ENCODE data around the gene TTC9.

TTC9 gene

GRCh38 chr14:70618314-70618713, 23.4 kb upstream of the TTC9 start:
- Histone ChIP-seq H3K4me3 (ENCODE audit: extremely low read depth, insufficient read depth, low read length, poor library complexity, severe bottlenecking) (no peak overlapping the region), H3K4me1 (ENCODE audit: control insufficient read depth, insufficient read depth, low read length, poor library complexity, severe bottlenecking) (no peaks in the 10 kb centered on the region), H3K36me3 (ENCODE audit: control insufficient read depth, insufficient read depth, low read length) (no peaks in the 10 kb centered on the region), H3K27ac (ENCODE audit: low read depth, low read length, severe bottlenecking) (no peak overlapping the region), H3K9me3 (ENCODE audit: control insufficient read depth, low read length) (no peaks in the 10 kb centered on the region)
- WGBS, 2 experiments (ENCODE audit: insufficient coverage in 2 of 2), result 80% methylated on average over 1 of the region's 2 CpGs; no CpG with 5 or more reads in 1 of the 2 experiments

GRCh38 chr14:70619708-70620107, 22.0 kb upstream of the TTC9 start:
- Histone ChIP-seq H3K4me3 (ENCODE audit: extremely low read depth, insufficient read depth, low read length, poor library complexity, severe bottlenecking) (no peak overlapping the region), H3K9me3 (ENCODE audit: control insufficient read depth, low read length) (no peaks in the 10 kb centered on the region), H3K36me3 (ENCODE audit: control insufficient read depth, insufficient read depth, low read length) (no peaks in the 10 kb centered on the region), H3K27ac (ENCODE audit: low read depth, low read length, severe bottlenecking) (no peak overlapping the region), H3K4me1 (ENCODE audit: control insufficient read depth, insufficient read depth, low read length, poor library complexity, severe bottlenecking) (no peaks in the 10 kb centered on the region)

GRCh38 chr14:70622111-70622712, 19.5 kb upstream of the TTC9 start:
- H3K4me1 ChIP-seq (ENCODE audit: control insufficient read depth, insufficient read depth, low read length, poor library complexity, severe bottlenecking), result no peaks in the 10 kb centered on the region
- no peak overlapping the region for H3K27ac ChIP-seq (ENCODE audit: low read depth, low read length, severe bottlenecking)
- WGBS, 2 experiments (ENCODE audit: insufficient coverage in 2 of 2), result 0% methylated on average over 1 of the region's 3 CpGs
- peaks cover 3% of the 10 kb centered on the region for H3K9me3 ChIP-seq (ENCODE audit: control insufficient read depth, low read length)
- no peaks in the 10 kb centered on the region for H3K36me3 ChIP-seq (ENCODE audit: control insufficient read depth, insufficient read depth, low read length)
- H3K4me3 ChIP-seq (ENCODE audit: extremely low read depth, insufficient read depth, low read length, poor library complexity, severe bottlenecking), result no peak overlapping the region

GRCh38 chr14:70624972-70625371, 16.7 kb upstream of the TTC9 start:
- Histone ChIP-seq H3K4me1 (ENCODE audit: control insufficient read depth, insufficient read depth, low read length, poor library complexity, severe bottlenecking) (no peaks in the 10 kb centered on the region), H3K4me3 (ENCODE audit: extremely low read depth, insufficient read depth, low read length, poor library complexity, severe bottlenecking) (no peak overlapping the region), H3K9me3 (ENCODE audit: control insufficient read depth, low read length) (peaks cover 3% of the 10 kb centered on the region), H3K27ac (ENCODE audit: low read depth, low read length, severe bottlenecking) (no peak overlapping the region), H3K36me3 (ENCODE audit: control insufficient read depth, insufficient read depth, low read length) (no peaks in the 10 kb centered on the region)
- 83 to 100% methylated on average over 1 of the region's 1 CpG for WGBS, 2 experiments (ENCODE audit: insufficient coverage in 2 of 2)

GRCh38 chr14:70631948-70632347, 9.8 kb upstream of the TTC9 start:
- no peak overlapping the region for H3K4me3 ChIP-seq (ENCODE audit: extremely low read depth, insufficient read depth, low read length, poor library complexity, severe bottlenecking)
- no peaks in the 10 kb centered on the region for H3K9me3 ChIP-seq (ENCODE audit: control insufficient read depth, low read length)
- no peaks in the 10 kb centered on the region for H3K4me1 ChIP-seq (ENCODE audit: control insufficient read depth, insufficient read depth, low read length, poor library complexity, severe bottlenecking)
- no peak overlapping the region for H3K27ac ChIP-seq (ENCODE audit: low read depth, low read length, severe bottlenecking)
- 80% methylated on average over 1 of the region's 3 CpGs; no CpG with 5 or more reads in 1 of the 2 experiments for WGBS, 2 experiments (ENCODE audit: insufficient coverage in 2 of 2)
- no peaks in the 10 kb centered on the region for H3K36me3 ChIP-seq (ENCODE audit: control insufficient read depth, insufficient read depth, low read length)

- Histone ChIP-seq H3K9me3 (ENCODE audit: control insufficient read depth, low read length) (no peaks in the 10 kb centered on the region), H3K36me3 (ENCODE audit: control insufficient read depth, insufficient read depth, low read length) (no peaks in the 10 kb centered on the region), H3K27ac (ENCODE audit: low read depth, low read length, severe bottlenecking) (no peak overlapping the region), H3K4me3 (ENCODE audit: extremely low read depth, insufficient read depth, low read length, poor library complexity, severe bottlenecking) (no peak overlapping the region), H3K4me1 (ENCODE audit: control insufficient read depth, insufficient read depth, low read length, poor library complexity, severe bottlenecking) (no peaks in the 10 kb centered on the region)
- 88 to 100% methylated on average over 3 to 5 of the region's 6 CpGs for WGBS, 2 experiments (ENCODE audit: insufficient coverage in 2 of 2)
These were observed 5.6 kb upstream of the TTC9 start for GRCh38 chr14:70635971-70636595.

- no peak overlapping the region for H3K27ac ChIP-seq (ENCODE audit: low read depth, low read length, severe bottlenecking)
- 100% methylated on average over 1 of the region's 2 CpGs; no CpG with 5 or more reads in 1 of the 2 experiments for WGBS, 2 experiments (ENCODE audit: insufficient coverage in 2 of 2)
- no peaks in the 10 kb centered on the region for H3K9me3 ChIP-seq (ENCODE audit: control insufficient read depth, low read length)
- H3K4me1 ChIP-seq (ENCODE audit: control insufficient read depth, insufficient read depth, low read length, poor library complexity, severe bottlenecking), result peaks cover 4% of the 10 kb centered on the region
- no peak overlapping the region for H3K4me3 ChIP-seq (ENCODE audit: extremely low read depth, insufficient read depth, low read length, poor library complexity, severe bottlenecking)
- no peaks in the 10 kb centered on the region for H3K36me3 ChIP-seq (ENCODE audit: control insufficient read depth, insufficient read depth, low read length)
These were observed 3.3 kb upstream of the TTC9 start for GRCh38 chr14:70638416-70638815.

GRCh38 chr14:70640938-70641547, 673 bp upstream of the TTC9 start:
- H3K4me1 ChIP-seq (ENCODE audit: control insufficient read depth, insufficient read depth, low read length, poor library complexity, severe bottlenecking), result peaks cover 8% of the 10 kb centered on the region
- H3K36me3 ChIP-seq (ENCODE audit: control insufficient read depth, insufficient read depth, low read length), result no peaks in the 10 kb centered on the region
- H3K9me3 ChIP-seq (ENCODE audit: control insufficient read depth, low read length), result no peaks in the 10 kb centered on the region
- WGBS, 2 experiments (ENCODE audit: insufficient coverage in 2 of 2), result 4 to 6% methylated on average over 8 of the region's 28 CpGs
- peak overlapping the region; percentile 49 for H3K4me3 ChIP-seq (ENCODE audit: extremely low read depth, insufficient read depth, low read length, poor library complexity, severe bottlenecking)
- H3K27ac ChIP-seq (ENCODE audit: low read depth, low read length, severe bottlenecking), result no peak overlapping the region

- 1% methylated on average over 32 to 36 of the region's 51 CpGs for whole genome bisulfite sequencing, 2 experiments (ENCODE audit: insufficient coverage in 2 of 2)
- no peak overlapping the region for H3K27ac ChIP-seq (ENCODE audit: low read depth, low read length, severe bottlenecking)
- H3K4me3 ChIP-seq (ENCODE audit: extremely low read depth, insufficient read depth, low read length, poor library complexity, severe bottlenecking), result peak overlapping the region; percentile 64
- peaks cover 8% of the 10 kb centered on the region for H3K4me1 ChIP-seq (ENCODE audit: control insufficient read depth, insufficient read depth, low read length, poor library complexity, severe bottlenecking)
- H3K9me3 ChIP-seq (ENCODE audit: control insufficient read depth, low read length), result no peaks in the 10 kb centered on the region
- H3K36me3 ChIP-seq (ENCODE audit: control insufficient read depth, insufficient read depth, low read length), result no peaks in the 10 kb centered on the region
These were observed 853 bp downstream of the TTC9 start for GRCh38 chr14:70642303-70643235.

GRCh38 chr14:70643967-70644366, 2.3 kb downstream of the TTC9 start:
- H3K36me3 ChIP-seq (ENCODE audit: control insufficient read depth, insufficient read depth, low read length), result no peaks in the 10 kb centered on the region
- H3K27ac ChIP-seq (ENCODE audit: low read depth, low read length, severe bottlenecking), result no peak overlapping the region
- WGBS, 2 experiments (ENCODE audit: insufficient coverage in 2 of 2), result 80 to 100% methylated on average over 1 of the region's 5 CpGs
- H3K9me3 ChIP-seq (ENCODE audit: control insufficient read depth, low read length), result no peaks in the 10 kb centered on the region
- no peak overlapping the region for H3K4me3 ChIP-seq (ENCODE audit: extremely low read depth, insufficient read depth, low read length, poor library complexity, severe bottlenecking)
- peaks cover 8% of the 10 kb centered on the region for H3K4me1 ChIP-seq (ENCODE audit: control insufficient read depth, insufficient read depth, low read length, poor library complexity, severe bottlenecking)
